SK-N-MC (cell line): ENCODE results near the gene NPAS4.

Experiments
- EZH2 ChIP-seq: fragments of 200-600 bp; sonication (generic); IDR thresholded peaks from one replicate; pipeline ENCODE4 v1.6.1; 2017; ENCODE audit warnings: antibody characterized with exemption
- FOXP2 ChIP-seq: optimal IDR thresholded peaks from 2 replicates; pipeline ENCODE3; 2011; ENCODE audit warnings: mild to moderate bottlenecking, moderate library complexity; ENCODE audit not compliant: insufficient read depth; ENCODE audit errors: extremely low read length, control extremely low read depth
- POLR2AphosphoS5 ChIP-seq: IDR thresholded peaks from 2 replicates; pipeline ENCODE4 v1.6.1; 2012; ENCODE audit warnings: mild to moderate bottlenecking, low read depth, low read length, borderline replicate concordance

- TF ChIP-seq EZH2: no peak
- TF ChIP-seq POLR2AphosphoS5: no peak
- TF ChIP-seq FOXP2: no peak
Measured at GRCh38 chr11:66417000-66417399, 3.8 kb upstream of the NPAS4 start.
